Mesendoderm (in vitro differentiated cells): ENCODE data around the gene SPAG17. TPM values are rescaled to one million over a fixed set of nuclear protein-coding genes. Genes with fewer than 3 reads are reported as not detected.

Source experiments
- DNase-seq: peaks from one replicate; pipeline ENCODE4 v3.0.0; 2013
- H2AK5ac ChIP-seq: 2 replicates; pipeline ENCODE4 v1.6.1; 2013; ENCODE audit warnings: low read length, inconsistent platforms
- H2BK120ac ChIP-seq: 2 replicates; pipeline ENCODE4 v1.6.1; 2013; ENCODE audit warnings: low read depth, mild to moderate bottlenecking, low read length, moderate library complexity, mixed read lengths
- H2BK15ac ChIP-seq: replicated peaks from 2 replicates; pipeline ENCODE4 v1.6.1; 2013; ENCODE audit warnings: low read depth, mild to moderate bottlenecking, moderate library complexity
- H2BK5ac ChIP-seq: 2 replicates; pipeline ENCODE4 v1.6.1; 2013; ENCODE audit warnings: low read length, inconsistent platforms
- H3K18ac ChIP-seq: 2 replicates; pipeline ENCODE4 v1.6.1; 2013; ENCODE audit warnings: mild to moderate bottlenecking, low read length, mixed read lengths
- H3K23ac ChIP-seq: one replicate; pipeline ENCODE4 v1.6.1; 2013; ENCODE audit warnings: low read length
- H3K27ac ChIP-seq: 2 replicates; pipeline ENCODE4 v1.5.1; 2013; ENCODE audit warnings: low read depth, mild to moderate bottlenecking, inconsistent platforms, low read length, moderate library complexity
- H3K27me3 ChIP-seq: 2 replicates; pipeline ENCODE4 v1.6.1; 2013; ENCODE audit warnings: low read length, control low read depth, mild to moderate bottlenecking, inconsistent platforms; ENCODE audit not compliant: insufficient read depth, poor library complexity
- H3K36me3 ChIP-seq: 2 replicates; pipeline ENCODE4 v1.6.1; 2013; ENCODE audit warnings: low read length, inconsistent platforms; ENCODE audit not compliant: control insufficient read depth, insufficient read depth
- H3K4ac ChIP-seq: one replicate; pipeline ENCODE4 v1.6.1; 2013; ENCODE audit warnings: low read depth, mild to moderate bottlenecking, low read length, moderate library complexity
- H3K4me1 ChIP-seq: 2 replicates; pipeline ENCODE4 v1.6.1; 2013; ENCODE audit warnings: low read depth, low read length, inconsistent platforms; ENCODE audit not compliant: control insufficient read depth
- H3K4me2 ChIP-seq: 2 replicates; pipeline ENCODE4 v1.6.1; 2013; ENCODE audit warnings: low read length
- H3K4me3 ChIP-seq: 2 replicates; pipeline ENCODE4 v1.5.1; 2013; ENCODE audit warnings: mild to moderate bottlenecking, low read length
- H3K56ac ChIP-seq: one replicate; pipeline ENCODE4 v1.6.1; 2013; ENCODE audit warnings: low read length
- H3K79me1 ChIP-seq: 2 replicates; pipeline ENCODE4 v1.6.1; 2013; ENCODE audit warnings: low read length, inconsistent platforms
- H3K79me2 ChIP-seq: 2 replicates; pipeline ENCODE4 v1.6.1; 2013; ENCODE audit warnings: mild to moderate bottlenecking, low read length; ENCODE audit not compliant: control insufficient read depth, insufficient read depth
- H3K9ac ChIP-seq: 2 replicates; pipeline ENCODE4 v1.6.1; 2013; ENCODE audit warnings: low read length, inconsistent platforms
- H4K5ac ChIP-seq: one replicate; pipeline ENCODE4 v1.6.1; 2013; ENCODE audit warnings: low read length
- H4K8ac ChIP-seq: one replicate; pipeline ENCODE4 v1.6.1; 2013; ENCODE audit warnings: low read depth, mild to moderate bottlenecking, control low read depth, low read length, moderate library complexity
- WGBS: extraction: QIAGEN DNeasy Blood & Tissue Kit; methylation state at CpG from one replicate; pipeline ENCODE4 v1.1.7; 2013; ENCODE audit warnings: low lambda C conversion rate, missing lambda C conversion rate; ENCODE audit not compliant: insufficient coverage; ENCODE audit errors: extremely low coverage; 5-methylcytosine and 5-hydroxymethylcytosine counted together
- polyA plus RNA-seq, 2 experiments: library from polyadenylated mRNA; stranded (reverse); fragments of 200-250 nt; gene quantifications; one replicate each; pipeline ENCODE4 v1.2.3, GENCODE V29; 2013

SPAG17 gene
- polyA plus RNA-seq (2013, experiment 1 of 2) = 0.35 TPM
- polyA plus RNA-seq (2013, experiment 2 of 2) = 0.71 TPM

- peak within 1 kb of the TSS; percentile 87 for H3K56ac ChIP-seq
- no peaks in the 10 kb centered on the region for H3K27me3 ChIP-seq
- H3K23ac ChIP-seq = no peak within 1 kb of the TSS
- H2AK5ac ChIP-seq = no peak within 1 kb of the TSS
- DNase-seq = peak; percentile 97
- WGBS = no CpG with 5 or more reads among the region's 30 CpGs
- no peak within 1 kb of the TSS for H2BK120ac ChIP-seq
- peak within 1 kb of the TSS; percentile 35 for H2BK5ac ChIP-seq
- H3K79me1 ChIP-seq = no peaks in the 10 kb centered on the region
- peaks cover 4% of the 10 kb centered on the region for H3K4me1 ChIP-seq
- H4K8ac ChIP-seq = no peak within 1 kb of the TSS
- no peak within 1 kb of the TSS for H3K4ac ChIP-seq
- no peak within 1 kb of the TSS for H3K18ac ChIP-seq
- H3K9ac ChIP-seq = peak within 1 kb of the TSS; percentile 65
- peak within 1 kb of the TSS; percentile 57 for H3K4me3 ChIP-seq
- H3K4me2 ChIP-seq = peak within 1 kb of the TSS; percentile 64
- H3K79me2 ChIP-seq = no peaks in the 10 kb centered on the region
- no peaks in the 10 kb centered on the region for H3K36me3 ChIP-seq
- H2BK15ac ChIP-seq = no peak within 1 kb of the TSS
- no peak within 1 kb of the TSS for H4K5ac ChIP-seq
- H3K27ac ChIP-seq = peak within 1 kb of the TSS; percentile 22
These were observed at the start of gene SPAG17 for GRCh38 chr1:118185084-118185832. TSS of gene SPAG17 (minus strand) at chr1:118185228. CDS start at chr1:118185157, 71 bp downstream.

GRCh38 chr1:118225471-118225870, 40.4 kb upstream of the SPAG17 start:
- no peak overlapping the region for H3K4me3 ChIP-seq
- H3K27ac ChIP-seq = no peak overlapping the region
- no peak overlapping the region for H2BK15ac ChIP-seq
- H3K36me3 ChIP-seq = no peaks in the 10 kb centered on the region
- no peaks in the 10 kb centered on the region for H3K79me1 ChIP-seq
- no peak overlapping the region for H2BK5ac ChIP-seq
- H3K56ac ChIP-seq = no peak overlapping the region
- H3K4me2 ChIP-seq = no peak overlapping the region
- no peaks in the 10 kb centered on the region for H3K4me1 ChIP-seq
- H4K8ac ChIP-seq = no peak overlapping the region
- no peak overlapping the region for H3K23ac ChIP-seq
- no peak overlapping the region for H3K9ac ChIP-seq
- no peaks in the 10 kb centered on the region for H3K27me3 ChIP-seq
- no peak overlapping the region for H2AK5ac ChIP-seq
- no peak for DNase-seq
- H2BK120ac ChIP-seq = no peak overlapping the region
- no peak overlapping the region for H3K4ac ChIP-seq
- WGBS = no CpG with 5 or more reads among the region's 6 CpGs
- H4K5ac ChIP-seq = no peak overlapping the region
- H3K18ac ChIP-seq = no peak overlapping the region
- no peaks in the 10 kb centered on the region for H3K79me2 ChIP-seq

GRCh38 chr1:118223426-118223825, 38.4 kb upstream of the SPAG17 start:
- Histone ChIP-seq H3K27me3 (no peaks in the 10 kb centered on the region), H3K36me3 (no peaks in the 10 kb centered on the region), H4K5ac (no peak overlapping the region), H3K4me3 (no peak overlapping the region), H3K27ac (no peak overlapping the region), H2BK15ac (no peak overlapping the region), H2AK5ac (no peak overlapping the region), H3K79me2 (no peaks in the 10 kb centered on the region), H4K8ac (no peak overlapping the region), H3K4me2 (no peak overlapping the region), H2BK5ac (no peak overlapping the region), H3K4ac (no peak overlapping the region), H3K79me1 (no peaks in the 10 kb centered on the region), H3K56ac (no peak overlapping the region), H3K4me1 (no peaks in the 10 kb centered on the region), H2BK120ac (no peak overlapping the region), H3K9ac (no peak overlapping the region), H3K23ac (no peak overlapping the region), H3K18ac (no peak overlapping the region)
- peak; percentile 82 for DNase-seq
- no CpG with 5 or more reads among the region's 1 CpG for WGBS

GRCh38 chr1:118219438-118219837, 34.4 kb upstream of the SPAG17 start:
- DNase-seq = no peak
- Histone ChIP-seq H3K4me3 (no peak overlapping the region), H3K4ac (no peak overlapping the region), H3K27ac (no peak overlapping the region), H2BK15ac (no peak overlapping the region), H4K8ac (no peak overlapping the region), H2BK5ac (no peak overlapping the region), H3K79me2 (no peaks in the 10 kb centered on the region), H3K9ac (no peak overlapping the region), H3K56ac (no peak overlapping the region), H3K79me1 (no peaks in the 10 kb centered on the region), H3K4me1 (no peaks in the 10 kb centered on the region), H3K27me3 (no peaks in the 10 kb centered on the region), H3K18ac (no peak overlapping the region), H2AK5ac (no peak overlapping the region), H4K5ac (no peak overlapping the region), H3K4me2 (no peak overlapping the region), H3K23ac (no peak overlapping the region), H3K36me3 (no peaks in the 10 kb centered on the region), H2BK120ac (no peak overlapping the region)
- WGBS = no CpG with 5 or more reads among the region's 2 CpGs

- no peak overlapping the region for H3K4ac ChIP-seq
- H2AK5ac ChIP-seq = no peak overlapping the region
- no peaks in the 10 kb centered on the region for H3K79me1 ChIP-seq
- no peak overlapping the region for H4K8ac ChIP-seq
- WGBS = no CpG with 5 or more reads among the region's 5 CpGs
- no peak overlapping the region for H3K23ac ChIP-seq
- H3K36me3 ChIP-seq = no peaks in the 10 kb centered on the region
- no peak overlapping the region for H3K9ac ChIP-seq
- H3K56ac ChIP-seq = no peak overlapping the region
- H3K4me2 ChIP-seq = no peak overlapping the region
- H2BK15ac ChIP-seq = no peak overlapping the region
- no peak for DNase-seq
- H3K4me1 ChIP-seq = no peaks in the 10 kb centered on the region
- H3K79me2 ChIP-seq = no peaks in the 10 kb centered on the region
- no peak overlapping the region for H4K5ac ChIP-seq
- H3K27ac ChIP-seq = no peak overlapping the region
- no peak overlapping the region for H2BK5ac ChIP-seq
- no peaks in the 10 kb centered on the region for H3K27me3 ChIP-seq
- no peak overlapping the region for H3K4me3 ChIP-seq
- H3K18ac ChIP-seq = no peak overlapping the region
- H2BK120ac ChIP-seq = no peak overlapping the region
These were observed 32.3 kb upstream of the SPAG17 start for GRCh38 chr1:118217141-118217838.
